Measurements from ENCODE around the gene CSRP1. TPM values are rescaled to one million over a fixed set of nuclear protein-coding genes. Genes with fewer than 3 reads are reported as not detected.
A peak's percentile ranks its signal among the peaks of the same experiment; 100 is the strongest.

The CSRP1 gene
- total RNA-seq, 1 donor from 2014 or later, result 948 TPM

DNA sequence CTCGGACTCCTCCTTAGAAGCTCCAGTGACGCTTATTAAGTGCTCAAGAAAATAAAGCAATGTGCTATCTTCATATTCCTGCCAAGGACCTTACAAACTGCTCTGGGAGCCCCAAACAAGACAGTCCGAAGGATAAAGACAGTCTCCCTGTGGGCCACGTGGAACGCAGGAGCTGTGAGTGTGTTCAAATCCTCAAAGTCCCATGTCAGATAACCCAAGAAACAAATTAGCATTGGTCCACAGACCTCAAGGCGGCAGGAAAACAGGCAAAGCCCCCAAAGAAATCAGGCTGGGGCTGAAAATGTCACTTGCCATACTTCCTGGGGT lies 29.0 kb upstream of the CSRP1 start:
- intact Hi-C loops (cut with DNase I), result loop anchor here (10.0 kb wide), 1 partner anchor 439 kb away; no protein-coding TSS in a partner anchor
- Histone ChIP-seq H3K27ac (peak overlapping the region; percentile 87 to 88), H3K9me3 (no peaks in the 10 kb centered on the region), H3K4me1 (peaks cover 33 to 67% of the 10 kb centered on the region in 2 donors), H3K36me3 (no peaks in the 10 kb centered on the region), H3K4me3 (no peak overlapping the region), H3K27me3 (no peaks in the 10 kb centered on the region)
- TF ChIP-seq, protein P1, sequence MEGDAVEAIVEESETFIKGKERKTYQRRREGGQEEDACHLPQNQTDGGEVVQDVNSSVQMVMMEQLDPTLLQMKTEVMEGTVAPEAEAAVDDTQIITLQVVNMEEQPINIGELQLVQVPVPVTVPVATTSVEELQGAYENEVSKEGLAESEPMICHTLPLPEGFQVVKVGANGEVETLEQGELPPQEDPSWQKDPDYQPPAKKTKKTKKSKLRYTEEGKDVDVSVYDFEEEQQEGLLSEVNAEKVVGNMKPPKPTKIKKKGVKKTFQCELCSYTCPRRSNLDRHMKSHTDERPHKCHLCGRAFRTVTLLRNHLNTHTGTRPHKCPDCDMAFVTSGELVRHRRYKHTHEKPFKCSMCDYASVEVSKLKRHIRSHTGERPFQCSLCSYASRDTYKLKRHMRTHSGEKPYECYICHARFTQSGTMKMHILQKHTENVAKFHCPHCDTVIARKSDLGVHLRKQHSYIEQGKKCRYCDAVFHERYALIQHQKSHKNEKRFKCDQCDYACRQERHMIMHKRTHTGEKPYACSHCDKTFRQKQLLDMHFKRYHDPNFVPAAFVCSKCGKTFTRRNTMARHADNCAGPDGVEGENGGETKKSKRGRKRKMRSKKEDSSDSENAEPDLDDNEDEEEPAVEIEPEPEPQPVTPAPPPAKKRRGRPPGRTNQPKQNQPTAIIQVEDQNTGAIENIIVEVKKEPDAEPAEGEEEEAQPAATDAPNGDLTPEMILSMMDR (IDR thresholded peaks at IDR 0.05), result no peak
- no peak for DNase-seq (ENCODE audit: low spot score in 2 of 2)

GRCh38 chr1:201535046-201535918 lies 28.4 kb upstream of the CSRP1 start:
- peak overlapping the region; percentile 87 to 88 for H3K27ac ChIP-seq
- H3K27me3 ChIP-seq, result no peaks in the 10 kb centered on the region
- no peak overlapping the region for H3K4me3 ChIP-seq
- intact Hi-C loops (cut with DNase I), result loop anchor here (10.0 kb wide), 1 partner anchor 440 kb away; no protein-coding TSS in a partner anchor
- no peaks in the 10 kb centered on the region for H3K36me3 ChIP-seq
- H3K9me3 ChIP-seq, result no peaks in the 10 kb centered on the region
- H3K4me1 ChIP-seq, result peaks cover 33 to 67% of the 10 kb centered on the region in 2 donors
- DNase-seq (ENCODE audit: low spot score in 2 of 2), result peak in 1 of 2 donors; percentile 82
- TF ChIP-seq, protein P1 (IDR thresholded peaks at IDR 0.05), result no peak

GRCh38 chr1:201533836-201534235 lies 26.9 kb upstream of the CSRP1 start:
- Histone ChIP-seq H3K27me3 (no peaks in the 10 kb centered on the region), H3K4me3 (no peak overlapping the region), H3K36me3 (no peaks in the 10 kb centered on the region), H3K9me3 (no peaks in the 10 kb centered on the region), H3K27ac (peak overlapping the region; percentile 51 to 88), H3K4me1 (peaks cover 33 to 69% of the 10 kb centered on the region in 2 donors)
- intact Hi-C loops (cut with DNase I), result loop anchor here (10.0 kb wide), 1 partner anchor 441 kb away; no protein-coding TSS in a partner anchor
- TF ChIP-seq, protein P1 (IDR thresholded peaks at IDR 0.05), result no peak
- DNase-seq (ENCODE audit: low spot score in 2 of 2), result no peak

GRCh38 chr1:201531551-201532425 lies 24.9 kb upstream of the CSRP1 start:
- Histone ChIP-seq H3K4me1 (peaks cover 25 to 52% of the 10 kb centered on the region in 2 donors), H3K27me3 (no peaks in the 10 kb centered on the region), H3K4me3 (no peak overlapping the region), H3K9me3 (no peaks in the 10 kb centered on the region), H3K27ac (peak overlapping the region; percentile 51 to 59), H3K36me3 (no peaks in the 10 kb centered on the region)
- intact Hi-C loops (cut with DNase I), result loop anchor here (2.0 to 10.0 kb wide), 2 partner anchors 263 to 443 kb away; no protein-coding TSS in a partner anchor
- no peak for DNase-seq (ENCODE audit: low spot score in 2 of 2)
- TF ChIP-seq, protein P1 (IDR thresholded peaks at IDR 0.05), result no peak

GRCh38 chr1:201530741-201531531 lies 24.0 kb upstream of the CSRP1 start:
- H3K4me3 ChIP-seq, result no peak overlapping the region
- peak overlapping the region; percentile 51 to 59 for H3K27ac ChIP-seq
- TF ChIP-seq, protein P1 (IDR thresholded peaks at IDR 0.05), result peak; percentile 89 to 96 (median 93)
- intact Hi-C loops (cut with DNase I), result loop anchor here (1.0 to 10.0 kb wide), 4 partner anchors 28 to 444 kb away; no protein-coding TSS in a partner anchor
- H3K4me1 ChIP-seq, result peaks cover 20 to 45% of the 10 kb centered on the region in 2 donors
- H3K36me3 ChIP-seq, result no peaks in the 10 kb centered on the region
- no peaks in the 10 kb centered on the region for H3K27me3 ChIP-seq
- H3K9me3 ChIP-seq, result no peaks in the 10 kb centered on the region
- peak; percentile 51 to 95 for DNase-seq (ENCODE audit: low spot score in 2 of 2)
